Cardiac fibroblast (primary cell): ENCODE results near the gene FNDC8.
"Not testable (repeated sequence)": the region's sequence is repeated elsewhere in the genome, so short reads cannot be mapped to it uniquely, and the experiment has no call there.

ENCODE experiments used
- DNase-seq, 2 donors: peaks; one replicate each; pipeline versions ENCODE4 v3.0.0 to v3.0.0-alpha.2; 2010; ENCODE audit warnings: low read depth in 2 of 2
- H3K4me3 ChIP-seq, 2 donors: replicated peaks in 1 of 2; 1 replicate in 1 of 2; 2 replicates in 1 of 2; pipeline ENCODE4 v1.5.1; 2011; ENCODE audit warnings: low read depth in 2 of 2, low read length in 2 of 2, mild to moderate bottlenecking in 2 of 2, moderate library complexity in 1 of 2
- CTCF ChIP-seq: IDR thresholded peaks from one replicate; pipeline ENCODE4 v1.5.1; 2011; ENCODE audit warnings: low read depth, mild to moderate bottlenecking, low read length, inconsistent platforms

Gene FNDC8

GRCh38 chr17:35148144-35148543, 26.7 kb downstream of the FNDC8 start:
- no peak overlapping the region for H3K4me3 ChIP-seq
- TF ChIP-seq CTCF: no peak
- DNase-seq: no peak

DNA sequence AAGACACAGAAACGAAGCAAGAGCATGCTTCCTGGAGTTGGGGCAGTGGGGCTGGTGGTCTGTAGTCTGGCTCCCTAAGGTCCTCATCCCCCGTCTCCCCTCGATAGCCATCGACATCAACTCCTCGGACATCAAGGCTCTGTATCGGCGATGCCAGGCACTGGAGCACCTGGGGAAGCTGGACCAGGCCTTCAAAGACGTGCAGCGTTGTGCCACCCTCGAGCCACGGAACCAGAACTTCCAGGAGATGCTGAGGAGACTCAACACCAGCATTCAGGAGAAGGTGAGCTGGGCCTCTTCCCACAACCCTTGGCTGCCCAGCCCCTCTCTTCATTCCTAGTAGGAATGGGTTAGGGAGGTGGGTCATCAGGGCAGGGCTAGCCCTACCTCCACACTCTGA, 28.5 kb downstream of the FNDC8 start:
- DNase-seq: no peak
- TF ChIP-seq CTCF: no peak
- H3K4me3 ChIP-seq: no peak overlapping the region

GRCh38 chr17:35151080-35151479, 29.7 kb downstream of the FNDC8 start:
- not testable (repeated sequence) for DNase-seq, H3K4me3 ChIP-seq

GRCh38 chr17:35152421-35153140, 31.2 kb downstream of the FNDC8 start:
- H3K4me3 ChIP-seq: no peak overlapping the region
- DNase-seq: no peak
- no peak for TF ChIP-seq CTCF

DNA sequence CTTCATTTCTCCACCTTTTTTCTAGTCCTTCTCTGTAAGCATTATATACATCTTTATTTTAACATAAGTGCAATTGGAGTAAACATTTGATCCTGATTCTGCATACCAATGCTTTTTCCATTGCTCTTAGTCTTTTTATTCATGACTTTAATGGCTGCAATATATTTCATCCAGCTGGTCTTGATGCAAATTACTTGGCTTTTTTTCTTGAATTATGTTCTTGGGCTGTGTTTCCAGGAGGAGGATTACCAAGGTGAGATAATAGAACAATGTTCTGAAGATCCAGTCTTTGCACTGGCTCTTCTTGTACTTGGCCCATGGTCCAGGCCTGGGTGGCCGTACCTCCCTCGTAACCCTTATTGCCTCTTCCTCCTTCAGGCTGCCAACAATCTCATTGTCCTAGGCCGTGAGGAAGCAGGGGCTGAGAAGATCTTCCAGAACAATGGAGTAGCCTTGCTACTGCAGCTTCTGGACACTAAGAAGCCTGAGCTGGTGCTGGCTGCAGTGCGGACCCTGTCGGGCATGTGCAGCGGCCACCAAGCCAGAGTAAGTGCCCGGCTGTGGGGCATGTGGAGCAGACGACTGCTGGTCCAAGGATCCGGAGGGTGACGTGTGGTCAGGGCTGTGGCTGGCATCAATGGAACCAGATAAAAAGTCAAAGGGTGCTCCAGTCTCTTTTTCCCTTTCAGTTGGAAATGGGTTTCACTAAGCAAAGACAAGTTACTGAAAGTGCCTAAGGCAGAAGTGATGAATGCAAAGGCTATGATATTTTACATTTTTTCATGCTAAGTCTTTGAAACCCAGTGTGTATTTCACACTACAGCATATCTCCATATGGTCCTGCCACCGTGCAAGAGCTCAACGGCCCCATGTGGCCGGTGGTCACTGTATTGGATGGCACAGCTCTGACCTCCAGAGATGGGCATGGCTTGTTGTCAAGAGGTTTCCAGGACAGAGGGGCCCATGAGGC, 33.1 kb downstream of the FNDC8 start:
- DNase-seq: no peak
- TF ChIP-seq CTCF: no peak
- no peak overlapping the region for H3K4me3 ChIP-seq

- TF ChIP-seq CTCF: no peak
- DNase-seq: no peak
Observed at GRCh38 chr17:35155246-35155645, 33.8 kb downstream of the FNDC8 start.

GRCh38 chr17:35159940-35160339, 38.5 kb downstream of the FNDC8 start:
- no peak for TF ChIP-seq CTCF
- H3K4me3 ChIP-seq: no peak overlapping the region
- DNase-seq: no peak

More at GRCh38 chr17:35155246-35155645, 33.8 kb downstream of the FNDC8 start:
- H3K4me3 ChIP-seq: no peak overlapping the region
